GM19025 (cell line): ENCODE results near the gene IGF2.
"Not testable (repeated sequence)": the region's sequence is repeated elsewhere in the genome, so short reads cannot be mapped to it uniquely, and the experiment has no call there.

Source experiments
- ATAC-seq: cut with Tn5 transposase; IDR thresholded peaks from one replicate; pipeline ENCODE4 v1.9.1; 2021; ENCODE audit warnings: mild to moderate bottlenecking, low read depth, moderate library complexity; ENCODE audit not compliant: unreplicated experiment

IGF2 gene

GRCh38 chr11:2139123-2139521 is at the start of gene IGF2:
TSS of gene IGF2 (minus strand) at chr11:2139389. CDS start at chr11:2135523, 3,866 bp downstream.
- ATAC-seq: no peak

DNA sequence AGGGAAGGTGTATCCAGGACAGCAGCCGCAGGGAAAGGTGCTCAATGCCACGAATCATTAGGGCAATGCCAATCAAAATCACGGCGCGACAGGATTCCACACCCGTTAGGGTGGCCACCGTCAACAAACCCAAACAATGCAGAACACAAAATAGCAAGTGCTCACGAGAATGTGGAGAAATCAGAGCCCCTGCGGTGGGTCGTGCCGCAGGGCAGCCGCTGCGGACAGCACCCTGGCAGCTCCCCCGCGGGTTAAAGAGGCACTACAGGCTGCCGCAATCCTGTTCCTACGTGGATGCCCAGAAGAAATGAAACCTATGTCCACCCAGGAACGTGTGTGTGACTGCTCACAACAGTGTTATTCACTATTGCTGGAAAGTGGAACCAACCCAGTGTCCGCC is 49.6 kb upstream of the IGF2 start:
- no peak for ATAC-seq

GRCh38 chr11:2187280-2187707 is 48.1 kb upstream of the IGF2 start:
- ATAC-seq: no peak

DNA sequence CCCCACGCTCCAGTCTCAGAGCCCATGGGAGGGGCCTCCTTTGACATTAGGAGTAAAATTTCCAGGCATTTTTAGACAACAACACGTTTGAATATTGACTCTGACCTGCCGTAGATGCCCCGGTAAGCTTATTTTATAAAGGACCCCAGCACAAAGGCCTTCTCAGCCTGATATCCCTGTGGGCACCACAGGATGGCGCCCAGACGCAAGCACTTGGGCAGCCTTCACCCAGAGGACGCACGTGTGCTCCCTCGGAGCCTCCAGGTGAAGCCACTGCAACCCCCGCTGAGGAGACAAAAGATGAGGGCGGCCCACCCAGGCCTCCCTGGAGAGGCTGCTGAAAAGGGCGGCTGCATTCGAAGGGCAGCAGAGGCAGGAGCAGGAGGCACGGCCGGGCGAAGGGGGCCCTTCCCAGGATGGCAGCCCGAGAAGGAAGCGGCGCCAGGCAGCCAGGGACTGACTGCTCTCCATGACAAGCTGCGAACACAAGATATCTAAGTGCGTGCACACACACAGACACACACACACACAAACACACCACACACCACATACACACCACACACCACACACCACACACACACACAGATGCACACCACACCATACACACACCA is 47.6 kb upstream of the IGF2 start:
- ATAC-seq: no peak

DNA sequence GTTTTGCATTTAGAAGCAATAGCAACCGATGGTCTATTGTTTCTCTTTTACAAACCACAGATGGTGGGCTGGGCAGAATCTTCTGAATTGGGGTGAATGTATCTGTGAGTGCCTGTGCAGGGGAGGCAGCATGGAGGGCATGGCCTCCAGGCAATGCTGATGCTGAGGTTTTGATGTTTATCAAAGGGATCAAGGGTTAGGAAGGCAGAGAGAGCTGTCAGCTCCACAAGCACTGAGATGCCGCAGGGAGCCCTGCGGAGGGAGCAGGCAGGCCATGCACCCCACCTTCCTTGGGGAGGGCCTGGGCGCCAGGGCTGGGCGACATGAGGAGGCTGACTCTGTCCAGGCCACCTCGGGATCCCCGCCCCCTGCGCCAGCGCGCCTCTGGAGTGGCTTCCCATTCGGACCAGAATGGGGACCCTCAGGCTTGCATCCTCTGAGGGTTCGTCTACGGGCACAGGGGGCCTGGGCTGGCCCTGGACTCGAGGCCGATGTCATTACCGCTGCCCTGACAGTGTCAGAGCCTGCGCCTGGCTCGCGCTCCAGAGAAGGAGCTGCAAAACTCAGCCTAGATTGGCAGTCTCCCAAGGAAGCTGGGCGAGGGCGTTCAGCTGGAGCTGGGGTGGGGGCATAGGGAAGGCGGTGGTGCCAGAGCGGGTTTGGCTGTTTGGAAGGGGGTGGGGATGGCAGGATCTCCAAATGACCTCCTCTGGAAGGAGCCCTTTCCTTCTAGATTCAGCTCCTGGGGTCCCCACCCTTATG is 46.3 kb upstream of the IGF2 start:
- ATAC-seq: no peak

DNA sequence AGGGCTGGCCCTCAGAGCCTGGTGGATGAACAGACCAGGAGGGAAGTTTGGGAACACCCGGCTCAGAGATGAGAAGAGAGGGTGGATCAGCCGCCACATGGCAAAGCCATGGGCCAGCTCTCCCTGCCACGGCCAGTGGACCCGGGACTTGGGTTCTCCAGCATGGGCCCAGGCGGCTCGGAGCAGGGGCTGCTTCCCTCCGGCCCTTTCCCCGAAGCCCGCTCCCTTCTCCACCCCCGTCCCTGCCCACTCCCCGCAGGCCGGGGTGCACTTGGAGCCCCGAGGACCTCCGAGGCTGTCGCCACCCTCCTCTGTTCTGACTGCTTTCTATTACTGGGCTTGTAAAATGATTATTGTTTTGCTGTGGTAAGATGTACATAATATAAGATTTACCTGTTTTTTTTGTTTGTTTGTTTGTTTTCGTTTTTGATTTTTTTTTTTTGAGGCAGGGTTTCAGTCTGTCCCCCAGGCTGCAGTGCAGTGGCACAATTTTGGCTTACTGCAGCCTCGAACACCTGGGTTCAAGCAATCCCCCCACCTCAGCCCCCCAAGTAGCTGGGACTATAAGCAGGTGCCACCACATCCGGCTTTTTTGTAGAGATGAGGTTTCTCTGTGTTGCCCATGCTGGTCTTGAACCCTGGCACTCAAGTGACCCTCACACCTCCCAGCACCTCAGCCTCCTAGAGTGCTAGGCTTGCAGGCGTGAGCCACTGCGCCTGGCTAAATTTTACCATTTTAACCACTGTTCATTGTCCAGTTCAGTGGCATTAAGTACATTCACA is 43.7 kb upstream of the IGF2 start:
- no peak for ATAC-seq

GRCh38 chr11:2182075-2182474 is 42.9 kb upstream of the IGF2 start:
- ATAC-seq: no peak

- ATAC-seq: no peak
Measured at GRCh38 chr11:2180789-2181370, 41.7 kb upstream of the IGF2 start.

- no peak for ATAC-seq
Measured at GRCh38 chr11:2180347-2180746, 41.2 kb upstream of the IGF2 start.

DNA sequence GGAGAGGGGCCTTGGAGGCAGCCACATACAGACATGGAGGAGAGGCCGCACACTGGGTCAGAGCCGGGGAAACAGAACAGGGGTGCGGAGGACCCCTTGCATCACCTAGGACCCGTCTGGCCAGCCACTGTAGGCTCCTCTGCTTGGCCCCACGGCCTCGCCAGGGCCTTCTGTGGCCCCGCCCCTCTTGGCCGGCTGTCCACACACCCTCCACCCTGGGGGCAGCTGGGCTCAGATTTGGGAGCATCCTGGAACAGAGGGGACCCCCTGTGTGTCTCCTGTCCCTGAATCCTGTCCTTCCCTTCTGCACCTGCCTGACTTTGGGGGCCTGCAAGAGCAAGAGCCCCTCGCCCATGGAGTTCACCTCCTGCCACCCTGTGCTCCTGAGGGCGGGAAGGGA is 40.3 kb upstream of the IGF2 start:
- no peak for ATAC-seq

- ATAC-seq: no peak
Measured at GRCh38 chr11:2178906-2179494, 39.8 kb upstream of the IGF2 start.

DNA sequence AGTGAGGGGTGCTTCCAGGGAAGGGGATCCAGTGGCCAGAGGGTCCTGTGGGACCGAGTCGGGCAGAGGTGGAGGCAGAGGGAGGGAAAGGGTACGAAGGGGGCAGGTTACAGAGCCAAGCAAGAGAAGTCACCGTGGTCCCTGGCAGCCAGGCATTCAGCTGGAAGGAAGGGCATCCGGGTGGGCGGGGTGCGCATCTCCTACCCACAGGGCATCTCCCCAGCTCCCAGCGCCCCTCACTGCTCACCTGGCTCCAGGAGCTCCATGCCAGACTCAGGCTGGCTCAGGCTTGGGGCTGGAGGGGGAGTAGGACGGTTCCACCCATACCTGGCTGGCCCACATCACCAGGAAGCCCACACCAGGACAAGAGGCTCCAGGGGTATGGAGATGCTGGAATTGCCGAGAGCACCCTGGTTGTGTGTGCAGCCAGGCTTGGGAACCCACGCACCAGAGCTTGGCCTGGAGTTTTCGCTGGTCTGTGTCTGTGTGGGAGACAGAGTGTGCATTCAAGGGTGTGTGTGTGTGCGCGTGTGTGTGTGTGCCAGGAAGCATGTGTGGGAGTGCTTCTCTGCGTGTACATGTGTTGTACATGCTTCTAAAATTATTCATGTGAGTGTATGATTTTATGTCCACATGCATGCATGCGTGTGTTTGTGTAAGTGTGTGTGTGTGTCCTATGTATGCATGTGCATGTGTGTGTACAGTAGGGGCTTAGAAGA is 39.0 kb upstream of the IGF2 start:
- not testable (repeated sequence) for ATAC-seq

- ATAC-seq: no peak
Measured at GRCh38 chr11:2177076-2177475, 37.9 kb upstream of the IGF2 start.

GRCh38 chr11:2176389-2176900 is 37.3 kb upstream of the IGF2 start:
- ATAC-seq: no peak

DNA sequence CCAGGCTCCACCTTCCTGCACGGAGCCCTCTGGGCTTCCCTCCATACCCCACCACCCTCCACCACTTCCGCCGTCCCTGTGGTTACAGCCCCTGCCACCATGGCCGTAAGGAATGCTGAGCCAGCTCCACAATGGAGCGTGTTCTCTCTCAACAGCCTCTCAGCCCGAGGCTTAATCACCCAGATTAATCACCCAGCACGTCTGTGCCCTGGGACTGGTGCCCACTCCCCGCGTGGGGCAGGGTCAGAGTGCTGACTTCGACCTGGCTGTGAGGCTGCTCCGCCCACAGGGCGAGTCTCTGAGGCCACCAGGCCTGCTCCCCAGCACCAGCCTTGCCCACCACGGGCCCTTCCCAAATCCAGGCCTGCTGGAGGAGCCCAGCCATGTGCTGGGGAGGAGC is 36.5 kb upstream of the IGF2 start:
- ATAC-seq: no peak

- ATAC-seq: no peak
Measured at GRCh38 chr11:2174361-2174760, 35.2 kb upstream of the IGF2 start.

DNA sequence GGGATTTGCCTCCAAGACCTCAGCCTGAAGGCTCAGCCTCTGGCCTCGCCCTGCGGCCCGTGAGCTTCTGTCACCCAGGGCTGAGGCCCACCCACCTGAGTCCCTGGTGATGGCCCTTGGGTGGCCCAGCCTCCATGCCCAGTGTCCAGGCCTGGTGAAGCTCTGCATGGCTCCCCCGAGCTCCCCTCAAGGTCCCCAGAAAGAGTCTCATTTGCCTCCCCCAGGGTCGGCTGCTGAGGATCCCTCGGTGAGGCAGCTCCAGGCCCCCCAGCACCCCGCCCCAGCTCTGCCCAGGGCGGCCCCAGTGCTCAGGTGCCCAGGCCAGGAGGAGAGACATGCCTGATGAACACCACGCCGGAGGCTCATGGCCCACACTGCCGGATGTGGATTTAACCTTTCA is 34.6 kb upstream of the IGF2 start:
- no peak for ATAC-seq

DNA sequence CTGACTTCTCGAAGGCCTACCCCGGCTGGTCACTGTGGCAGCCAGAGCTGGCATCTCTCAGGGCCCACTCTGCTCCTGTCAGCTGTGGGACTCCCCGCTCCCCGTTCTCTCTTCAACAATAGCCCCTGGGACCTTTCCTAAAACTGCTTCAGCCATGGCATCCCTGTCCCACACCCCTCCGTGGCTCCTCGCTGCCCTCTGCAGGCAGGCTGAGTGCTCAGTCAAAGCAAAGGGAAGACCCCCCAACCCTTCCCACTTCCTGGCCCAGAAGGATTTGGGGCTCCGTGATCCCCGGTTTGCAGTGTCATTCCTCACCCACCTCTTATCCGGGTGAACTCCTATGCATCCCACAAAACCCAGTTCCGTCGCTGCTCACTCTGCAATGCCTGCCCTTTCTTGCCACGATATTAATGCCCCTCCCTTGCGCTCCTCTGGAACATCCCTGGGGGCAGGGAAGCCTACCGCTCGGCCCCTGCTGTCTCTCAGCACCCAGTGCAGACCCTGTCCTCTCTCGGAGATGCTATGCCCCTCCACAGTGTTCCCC is 34.0 kb upstream of the IGF2 start:
- no peak for ATAC-seq

- ATAC-seq: no peak
Measured at GRCh38 chr11:2172676-2173075, 33.5 kb upstream of the IGF2 start.

- ATAC-seq: no peak
Measured at GRCh38 chr11:2171591-2172003, 32.4 kb upstream of the IGF2 start, which contains the start of gene TH. TSS of gene TH (minus strand) at chr11:2171815. CDS start at chr11:2171786, 29 bp downstream.
